ENCODE data around the gene ATXN7L3. TPM values are rescaled to one million over a fixed set of nuclear protein-coding genes. Genes with fewer than 3 reads are reported as not detected.
A peak's percentile ranks its signal among the peaks of the same experiment; 100 is the strongest.

ATXN7L3 gene
- total and polyA plus RNA-seq, 9 of the 15 experiments (the other 6 are each of a cell fraction or from before 2014, with no cell fraction given): 0.62 to 66.1 (median 33.2) TPM

GRCh38 chr17:44199553-44200477 lies at the start of gene ATXN7L3 (continued):
- TF ChIP-seq ZNF655 (CRISPR knock-in tag; IDR thresholded peaks at IDR 0.05) (no peak), ARNT (IDR thresholded peaks at IDR 0.05) (no peak), THAP7 (CRISPR knock-in tag; IDR thresholded peaks at IDR 0.05) (no peak), RHOXF2B (CRISPR knock-in tag; conservative IDR thresholded peaks at IDR 0.05) (no peak), ZNF764 (CRISPR knock-in tag; IDR thresholded peaks at IDR 0.05; ENCODE audit: low read depth) (no peak), FOS (IDR thresholded peaks at IDR 0.05; ENCODE audit: extremely low read depth, insufficient read length) (peak; percentile 87), RBM15 (IDR thresholded peaks at IDR 0.05; ENCODE audit: insufficient read depth, low read length) (no peak), ZBTB8A (IDR thresholded peaks at IDR 0.05; ENCODE audit: partially characterized antibody) (no peak), ZNF77 (CRISPR knock-in tag; IDR thresholded peaks at IDR 0.05) (no peak), GATAD2B (IDR thresholded peaks at IDR 0.05; ENCODE audit: borderline replicate concordance) (no peak), RNF219 (CRISPR knock-in tag; IDR thresholded peaks at IDR 0.05) (no peak), ZC3H8 (IDR thresholded peaks at IDR 0.05) (no peak), SMC3 (conservative IDR thresholded peaks at IDR 0.05; ENCODE audit: insufficient read depth, low read depth, low read length) (no peak), SIN3B (IDR thresholded peaks at IDR 0.05; ENCODE audit: low read depth) (no peak), ZNF224 (CRISPR knock-in tag; IDR thresholded peaks at IDR 0.05) (no peak), MAFK (IDR thresholded peaks at IDR 0.05; ENCODE audit: low read length) (no peak), ZNF347 (CRISPR knock-in tag; IDR thresholded peaks at IDR 0.05; ENCODE audit: low read depth) (no peak), STAT5B (CRISPR knock-in tag; IDR thresholded peaks at IDR 0.05) (no peak), FOXJ2 (tag; IDR thresholded peaks at IDR 0.05) (no peak), FOXK2 (conservative IDR thresholded peaks at IDR 0.05 in 1 of 2, IDR thresholded peaks at IDR 0.05 in 1 of 2; ENCODE audit: low read depth in 2 of 2) (no peak), SETDB1 (IDR thresholded peaks at IDR 0.05; ENCODE audit: low read length) (no peak), ASH1L (IDR thresholded peaks at IDR 0.05; ENCODE audit: borderline replicate concordance, low read depth, partially characterized antibody) (peak; percentile 22), TAF9B (IDR thresholded peaks at IDR 0.05; ENCODE audit: partially characterized antibody) (no peak), FOXM1 (IDR thresholded peaks at IDR 0.05; ENCODE audit: low read depth) (no peak), FOXM1 (CRISPR knock-in tag; IDR thresholded peaks at IDR 0.05; ENCODE audit: low read depth) (no peak), RNF2 (IDR thresholded peaks at IDR 0.05) (no peak), TBL1XR1 (IDR thresholded peaks at IDR 0.05; ENCODE audit: low read length in 2 of 2) (no peak)

All from K562 (cell line).